K562 (cell line): ENCODE data around the gene ZNF485. TPM values are rescaled to one million over a fixed set of nuclear protein-coding genes. Genes with fewer than 3 reads are reported as not detected.

ENCODE experiments used
- DLX4 ChIP-seq: fragments of 250-450 bp; sonication (Bioruptor Pico); IDR thresholded peaks from 2 replicates; pipeline ENCODE4 v1.6.1; 2021; ENCODE audit warnings: mild to moderate bottlenecking
- MIER1 ChIP-seq: fragments of 450-650 bp; IDR thresholded peaks from 2 replicates; pipeline ENCODE4 v1.6.1; 2016; ENCODE audit warnings: antibody characterized with exemption, mild to moderate bottlenecking, low read depth
- NR2C1 ChIP-seq, 2 experiments: fragments of 450-650 bp; IDR thresholded peaks; 2 replicates each; pipeline ENCODE4 v1.6.1; 2017; ENCODE audit warnings: mild to moderate bottlenecking in 2 of 2, antibody characterized with exemption in 1 of 2, inconsistent platforms in 1 of 2, missing compliant biosample characterization in 1 of 2, missing genetic modification characterization in 1 of 2
- PURB ChIP-seq: sonication (generic); formaldehyde crosslinking; IDR thresholded peaks from 2 replicates; pipeline ENCODE4 v1.9.0; 2021; ENCODE audit warnings: low read depth, mild to moderate bottlenecking, missing genetic modification reagents
- STAT5B ChIP-seq: fragments of 250-450 bp; sonication (Bioruptor Pico); IDR thresholded peaks from 2 replicates; pipeline ENCODE4 v1.8.0; 2021; ENCODE audit warnings: mild to moderate bottlenecking, inconsistent platforms
- TAF9B ChIP-seq: fragments of 450-650 bp; IDR thresholded peaks from 2 replicates; pipeline ENCODE4 v1.6.1; 2018; ENCODE audit warnings: mild to moderate bottlenecking; ENCODE audit not compliant: partially characterized antibody
- TRIM25 ChIP-seq: fragments of 450-650 bp; IDR thresholded peaks from 2 replicates; pipeline ENCODE4 v1.7.0; 2016; ENCODE audit warnings: borderline replicate concordance
- TSC22D4 ChIP-seq: fragments of 450-650 bp; IDR thresholded peaks from 2 replicates; pipeline ENCODE4 v1.6.1; 2016; ENCODE audit warnings: missing genetic modification characterization, missing biosample characterization, control low read depth
- ZFP91 ChIP-seq: sonication (generic); formaldehyde crosslinking; IDR thresholded peaks from 2 replicates; pipeline ENCODE4 v1.8.0; 2022; ENCODE audit warnings: mild to moderate bottlenecking, missing genetic modification reagents
- ZNF232 ChIP-seq: sonication (generic); formaldehyde crosslinking; IDR thresholded peaks from 2 replicates; pipeline ENCODE4 v1.8.0; 2022; ENCODE audit warnings: mild to moderate bottlenecking, missing genetic modification reagents
- ZNF280B ChIP-seq: fragments of 250-450 bp; sonication (Bioruptor Pico); IDR thresholded peaks from 2 replicates; pipeline ENCODE4 v1.5.1; 2021; ENCODE audit warnings: mild to moderate bottlenecking
- ZNF592 ChIP-seq: fragments of 450-650 bp; IDR thresholded peaks from 2 replicates; pipeline ENCODE4 v1.6.1; 2017; ENCODE audit warnings: antibody characterized with exemption, mild to moderate bottlenecking
- ZNF655 ChIP-seq: fragments of 250-450 bp; sonication (Bioruptor Pico); IDR thresholded peaks from 2 replicates; pipeline ENCODE4 v1.5.0; 2021
- ZNF76 ChIP-seq: fragments of 250-450 bp; sonication (Bioruptor Pico); IDR thresholded peaks from 2 replicates; pipeline ENCODE4 v1.4.0; 2020; ENCODE audit warnings: mild to moderate bottlenecking, moderate library complexity, borderline replicate concordance
- ZNF764 ChIP-seq: fragments of 250-450 bp; sonication (Bioruptor Pico); IDR thresholded peaks from 2 replicates; pipeline ENCODE4 v1.4.0; 2020; ENCODE audit warnings: low read depth, mild to moderate bottlenecking, moderate library complexity
- polyA plus RNA-seq, 8 experiments: library from polyadenylated mRNA; depleted of rRNA in 4 of 8; stranded (reverse) in 5 of 8; unstranded in 3 of 8; fragments of >200 nt; fragmentation: Nextera tagmentation in 2 of 8; fragmentation: Illumina TruSeq in 1 of 8; extraction: Ambion mirVana in 2 of 8; extraction: Trizol in 1 of 8; gene quantifications; 2 replicates each; pipeline versions ENCODE4 v1.2.1 to v1.2.3, GENCODE V29; 2011 to 2014; ENCODE audit warnings: inconsistent platforms in 1 of 8, missing spikeins in 1 of 8
- total RNA-seq, 7 experiments: library from RNA; depleted of rRNA in 6 of 7; stranded (reverse); fragments of >200 nt in 6 of 7; fragmentation: Illumina TruSeq in 2 of 7; extraction: Trizol in 2 of 7; gene quantifications; 2 replicates each; pipeline versions ENCODE4 v1.2.1 to v1.2.3, GENCODE V29; 2011 to 2021; ENCODE audit warnings: low replicate concordance in 1 of 7

Gene ZNF485
- total and polyA plus RNA-seq, 9 of the 15 experiments (the other 6 are each of a cell fraction or from before 2014, with no cell fraction given): 8.0 to 18.7 (median 11.9) TPM

- TF ChIP-seq ZNF764 (CRISPR knock-in tag) (no peak), ZFP91 (CRISPR knock-in tag) (no peak), TAF9B (peak; percentile 23), ZNF655 (no peak), DLX4 (no peak), ZNF592 (no peak), STAT5B (CRISPR knock-in tag) (no peak), NR2C1 (IDR thresholded peaks at IDR 0.05) (peak; percentile 90), NR2C1 (tag; IDR thresholded peaks at IDR 0.05) (peak; percentile 96), ZNF232 (CRISPR knock-in tag) (no peak), ZNF280B (CRISPR knock-in tag) (no peak), ZNF76 (no peak), TSC22D4 (tag) (no peak), PURB (CRISPR knock-in tag) (no peak), MIER1 (no peak), TRIM25 (no peak)
Measured at GRCh38 chr10:43606323-43607198, at the start of gene ZNF485 (continued).
